Stimulated activated CD4-positive, alpha-beta T cell treated with anti-CD3 and anti-CD28 coated beads, Interleukin-2, amount 100 ng/mL, for 4 hours (primary cell): ENCODE measurements around the gene CRYGS.
"Not testable (repeated sequence)": the region's sequence is repeated elsewhere in the genome, so short reads cannot be mapped to it uniquely, and the experiment has no call there.

ENCODE experiments used
- DNase-seq: peaks from one replicate; pipeline ENCODE4 v3.0.0-alpha.2; 2020; ENCODE audit warnings: low read depth

CRYGS gene

GRCh38 chr3:186544281-186544680 is at the start of gene CRYGS:
Gene CRYGS, minus strand, starts transcription at chr3:186544380. Its CDS starts 54 bp downstream, at chr3:186544326.
- no peak for DNase-seq

GRCh38 chr3:186593862-186594261 is 49.7 kb upstream of the CRYGS start:
- DNase-seq, result no peak

GRCh38 chr3:186592682-186593081 is 48.5 kb upstream of the CRYGS start:
- no peak for DNase-seq

GRCh38 chr3:186590580-186591295 is 46.6 kb upstream of the CRYGS start:
- DNase-seq, result no peak

GRCh38 chr3:186589856-186590579 is 45.8 kb upstream of the CRYGS start:
- DNase-seq, result no peak

GRCh38 chr3:186589121-186589520 is 44.9 kb upstream of the CRYGS start:
- no peak for DNase-seq

GRCh38 chr3:186588632-186589031 is 44.5 kb upstream of the CRYGS start:
- no peak for DNase-seq

- DNase-seq, result no peak
These were observed 43.0 kb upstream of the CRYGS start for GRCh38 chr3:186587183-186587582.

- DNase-seq, result not testable (repeated sequence)
These were observed 42.1 kb upstream of the CRYGS start for GRCh38 chr3:186586245-186586644.

- no peak for DNase-seq
These were observed 39.7 kb upstream of the CRYGS start for GRCh38 chr3:186583831-186584230.

GRCh38 chr3:186582541-186582940 is 38.4 kb upstream of the CRYGS start:
- no peak for DNase-seq

GRCh38 chr3:186580785-186581184 is 36.6 kb upstream of the CRYGS start:
- no peak for DNase-seq

- no peak for DNase-seq
These were observed 33.3 kb upstream of the CRYGS start for GRCh38 chr3:186577521-186577920.

- no peak for DNase-seq
These were observed 27.4 kb upstream of the CRYGS start for GRCh38 chr3:186571644-186572013.

- no peak for DNase-seq
These were observed 26.9 kb upstream of the CRYGS start for GRCh38 chr3:186570941-186571643.

GRCh38 chr3:186570096-186570940 is 26.1 kb upstream of the CRYGS start, which contains the start of gene DNAJB11:
Gene DNAJB11, plus strand, starts transcription at chr3:186570720. Its CDS starts 178 bp downstream, at chr3:186570898.
- DNase-seq, result peak; percentile 98

- DNase-seq, result no peak
These were observed 25.6 kb upstream of the CRYGS start for GRCh38 chr3:186569779-186570095.

GRCh38 chr3:186569361-186569760 is 25.2 kb upstream of the CRYGS start:
- DNase-seq, result not testable (repeated sequence)

- peak; percentile 88 for DNase-seq
These were observed 23.1 kb upstream of the CRYGS start, which contains the start of gene TBCCD1 for GRCh38 chr3:186567072-186567921. Gene TBCCD1, minus strand, starts transcription at chr3:186567339. Its CDS starts 3,010 bp downstream, at chr3:186564329.

GRCh38 chr3:186566772-186567071 is 22.5 kb upstream of the CRYGS start:
- DNase-seq, result no peak

- no peak for DNase-seq
These were observed 20.4 kb upstream of the CRYGS start for GRCh38 chr3:186564586-186564985.
